Activated CD4-positive, CD25-positive, alpha-beta regulatory T cell (primary cell): ENCODE results near the gene IFNA7.
"Not testable (repeated sequence)": the region's sequence is repeated elsewhere in the genome, so short reads cannot be mapped to it uniquely, and the experiment has no call there.

Source experiments
- DNase-seq, 4 experiments: peaks; one replicate each; lab custom pipeline; 2025; lab: John Stamatoyannopoulos, UW

The IFNA7 gene

GRCh38 chr9:21202105-21202504, at the start of gene IFNA7:
Gene IFNA7, minus strand, starts transcription at chr9:21202205. Its CDS starts 40 bp downstream, at chr9:21202165.
- DNase-seq = not testable (repeated sequence)

GRCh38 chr9:21251638-21252037, 49.6 kb upstream of the IFNA7 start:
- DNase-seq = no peak

- DNase-seq = no peak
Measured at GRCh38 chr9:21251190-21251589, 49.2 kb upstream of the IFNA7 start.

- DNase-seq = no peak
Measured at GRCh38 chr9:21244836-21245235, 42.8 kb upstream of the IFNA7 start.

GRCh38 chr9:21239911-21240310, 37.9 kb upstream of the IFNA7 start, which contains the start of gene IFNA14:
Gene IFNA14, minus strand, starts transcription at chr9:21240005. Its CDS starts 70 bp downstream, at chr9:21239935.
- DNase-seq = no peak

GRCh38 chr9:21236360-21236714, 34.3 kb upstream of the IFNA7 start:
- not testable (repeated sequence) for DNase-seq

- DNase-seq = not testable (repeated sequence)
Measured at GRCh38 chr9:21235468-21236359, 33.7 kb upstream of the IFNA7 start.

GRCh38 chr9:21234153-21234687, 32.2 kb upstream of the IFNA7 start:
- no peak for DNase-seq

- no peak for DNase-seq
Measured at GRCh38 chr9:21233258-21233657, 31.3 kb upstream of the IFNA7 start.

- DNase-seq = no peak
Measured at GRCh38 chr9:21228122-21228521, 26.1 kb upstream of the IFNA7 start, which contains the start of gene IFNA17. Gene IFNA17, minus strand, starts transcription at chr9:21228222. Its CDS starts 49 bp downstream, at chr9:21228173.

GRCh38 chr9:21217211-21217610, 15.2 kb upstream of the IFNA7 start, which contains the start of gene IFNA16:
Gene IFNA16, minus strand, starts transcription at chr9:21217311. Its CDS starts 6 bp downstream, at chr9:21217305.
- DNase-seq = not testable (repeated sequence)

- DNase-seq = not testable (repeated sequence)
Measured at GRCh38 chr9:21213411-21214326, 11.7 kb upstream of the IFNA7 start.

- not testable (repeated sequence) for DNase-seq
Measured at GRCh38 chr9:21212160-21212559, 10.2 kb upstream of the IFNA7 start.

- not testable (repeated sequence) for DNase-seq
Measured at GRCh38 chr9:21210782-21211181, 8.8 kb upstream of the IFNA7 start.

- no peak for DNase-seq
Measured at GRCh38 chr9:21210311-21210710, 8.3 kb upstream of the IFNA7 start.

GRCh38 chr9:21207043-21207442, 5.0 kb upstream of the IFNA7 start, which contains the start of gene IFNA10:
Gene IFNA10, minus strand, starts transcription at chr9:21207143. Its CDS starts 46 bp downstream, at chr9:21207097.
- DNase-seq = not testable (repeated sequence)

GRCh38 chr9:21205204-21205603, 3.2 kb upstream of the IFNA7 start:
- DNase-seq = no peak

GRCh38 chr9:21194867-21195776, 6.9 kb downstream of the IFNA7 start:
- DNase-seq = not testable (repeated sequence)

- not testable (repeated sequence) for DNase-seq
Measured at GRCh38 chr9:21187487-21187886, 14.5 kb downstream of the IFNA7 start, which contains the start of gene IFNA4. Gene IFNA4, minus strand, starts transcription at chr9:21187587. Its CDS starts 56 bp downstream, at chr9:21187531.
